Measurements from ENCODE around the gene FXYD2. TPM values are rescaled to one million over a fixed set of nuclear protein-coding genes. Genes with fewer than 3 reads are reported as not detected.

Gene FXYD2
- total and polyA plus RNA-seq, 2 of the 8 experiments (the other 6 are each of a cell fraction or from before 2014, with no cell fraction given) = 0.89 to 1.1 TPM

GRCh38 chr11:117803896-117804295 is 20.6 kb downstream of the FXYD2 start (continued):
- TF ChIP-seq RBBP5 (IDR thresholded peaks at IDR 0.05; ENCODE audit: borderline replicate concordance, low read depth, low read length) (no peak), RNF2 (IDR thresholded peaks at IDR 0.05; ENCODE audit: borderline replicate concordance, low read depth, low read length, missing control alignments, poor library complexity, severe bottlenecking) (no peak)
